ENCODE measurements around the gene C22orf39.

The C22orf39 gene

GRCh38 chr22:19396934-19397733, 50.4 kb downstream of the C22orf39 start:
- no peak for DNase-seq

- DNase-seq = no peak
Measured at GRCh38 chr22:19396561-19396933, 51.0 kb downstream of the C22orf39 start.

GRCh38 chr22:19395276-19395675, 52.2 kb downstream of the C22orf39 start:
- DNase-seq = no peak

GRCh38 chr22:19394274-19395050, 53.0 kb downstream of the C22orf39 start:
- no peak for DNase-seq

GRCh38 chr22:19393704-19394103, 53.8 kb downstream of the C22orf39 start:
- DNase-seq = no peak

Measured in activated CD4-positive, alpha-beta T cell treated with anti-CD3 and anti-CD28 coated beads, Interleukin-2, amount 50 U/mL, for 1 hour (primary cell).